Dermis microvascular lymphatic vessel endothelial cell (primary cell): ENCODE data around the gene PREPL. TPM values are rescaled to one million over a fixed set of nuclear protein-coding genes. Genes with fewer than 3 reads are reported as not detected.
A peak's percentile ranks its signal among the peaks of the same experiment; 100 is the strongest.
"Not testable (repeated sequence)": the region's sequence is repeated elsewhere in the genome, so short reads cannot be mapped to it uniquely, and the experiment has no call there.

Experiments used
- DNase-seq, 2 donors: peaks; one replicate each; pipeline versions ENCODE4 v3.0.0 to v3.0.0-alpha.2; 2010; ENCODE audit warnings: low read depth in 2 of 2
- total RNA-seq: library from RNA; depleted of rRNA; stranded (reverse); fragments of >200 nt; gene quantifications from 2 replicates; pipeline ENCODE4 v1.2.1, GENCODE V29; 2014

The PREPL gene
- 11.4 and 12.0 TPM in 2 replicates for total RNA-seq

DNA sequence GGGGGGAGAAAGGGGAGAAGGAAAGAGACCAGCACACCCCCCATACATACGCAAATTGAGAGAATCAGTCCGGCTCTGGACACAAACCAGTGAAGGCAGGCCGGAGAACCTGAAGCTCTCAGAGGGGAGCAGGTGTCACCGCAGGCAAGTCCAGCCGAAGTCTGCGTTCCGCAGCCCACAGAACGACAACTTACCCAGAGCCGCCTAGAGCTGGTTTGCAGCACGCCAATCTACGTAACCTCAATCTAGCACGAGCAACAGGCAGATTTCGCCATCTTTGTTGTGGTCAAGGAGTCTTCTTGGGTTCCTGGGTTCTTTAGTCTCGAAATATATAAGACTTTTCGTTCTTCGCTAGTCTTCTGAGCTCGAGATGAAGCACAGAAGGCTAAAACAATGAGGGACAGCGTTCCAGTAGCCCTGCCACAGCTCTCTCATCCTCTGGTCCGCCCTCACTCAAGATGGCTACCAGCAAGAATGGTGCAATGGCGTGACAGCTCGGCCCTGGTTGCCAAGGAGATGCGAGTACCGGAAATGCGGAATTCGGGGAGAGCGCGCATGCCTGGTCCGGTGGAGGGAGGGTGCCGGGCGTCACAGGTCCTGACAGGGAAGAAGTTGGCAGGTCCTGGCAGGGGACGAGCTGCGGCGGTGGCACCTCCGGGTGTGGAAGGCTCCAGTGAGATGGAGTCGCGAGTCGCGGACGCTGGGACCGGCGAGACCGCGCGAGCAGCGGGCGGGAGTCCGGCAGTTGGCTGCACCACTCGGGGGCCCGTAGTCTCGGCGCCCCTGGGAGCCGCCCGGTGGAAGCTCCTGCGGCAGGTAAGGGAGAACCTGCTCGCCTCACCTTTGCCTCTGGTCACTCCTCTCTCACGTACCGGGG, at the start of gene PREPL, which contains the start of gene CAMKMT:
Gene PREPL, minus strand, starts transcription at position 165 of the 877 bp plus-strand sequence. CDS start 15,152 bp downstream, outside the sequence.
Gene CAMKMT, plus strand, starts transcription at position 618 of the 877 bp plus-strand sequence.
- DNase-seq: peak; percentile 96 to 98

- no peak for DNase-seq
These were observed 37.1 kb upstream of the PREPL start for GRCh38 chr2:44398243-44398897.

GRCh38 chr2:44397447-44398175, 36.3 kb upstream of the PREPL start:
- DNase-seq: no peak

GRCh38 chr2:44392338-44392943, 31.1 kb upstream of the PREPL start:
- peak; percentile 12 to 40 for DNase-seq

- DNase-seq: peak in 1 of 2 donors; percentile 0
These were observed 28.6 kb upstream of the PREPL start for GRCh38 chr2:44389895-44390294.

- DNase-seq: no peak
These were observed 27.6 kb upstream of the PREPL start for GRCh38 chr2:44388877-44389276.

GRCh38 chr2:44385226-44385625, 23.9 kb upstream of the PREPL start:
- not testable (repeated sequence) for DNase-seq

GRCh38 chr2:44377486-44377885, 16.2 kb upstream of the PREPL start:
- no peak for DNase-seq

GRCh38 chr2:44372246-44372645, 11.0 kb upstream of the PREPL start:
- no peak for DNase-seq

- no peak for DNase-seq
These were observed 10.2 kb upstream of the PREPL start for GRCh38 chr2:44371445-44371844.

- DNase-seq: no peak
These were observed 8.1 kb upstream of the PREPL start for GRCh38 chr2:44369392-44369791.

DNA sequence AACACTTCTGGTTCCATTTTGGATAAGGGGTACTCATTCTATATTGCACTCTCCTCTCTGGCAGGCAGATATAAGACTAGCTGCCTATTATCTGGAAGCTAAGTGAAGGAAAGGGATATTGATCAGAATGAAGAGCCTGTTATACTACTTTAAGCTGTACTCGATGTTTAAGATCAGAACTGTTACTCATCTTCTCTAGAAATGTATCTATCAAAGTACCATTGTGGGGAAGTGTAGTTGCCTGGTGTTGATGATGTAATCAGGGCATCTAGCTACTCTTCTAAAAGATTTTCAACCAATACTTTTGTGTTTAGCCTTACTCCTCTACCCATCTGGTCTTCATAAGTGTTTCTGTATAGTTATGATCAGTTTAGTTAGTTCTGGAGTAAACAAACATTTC, 6.3 kb upstream of the PREPL start:
- DNase-seq: no peak

DNA sequence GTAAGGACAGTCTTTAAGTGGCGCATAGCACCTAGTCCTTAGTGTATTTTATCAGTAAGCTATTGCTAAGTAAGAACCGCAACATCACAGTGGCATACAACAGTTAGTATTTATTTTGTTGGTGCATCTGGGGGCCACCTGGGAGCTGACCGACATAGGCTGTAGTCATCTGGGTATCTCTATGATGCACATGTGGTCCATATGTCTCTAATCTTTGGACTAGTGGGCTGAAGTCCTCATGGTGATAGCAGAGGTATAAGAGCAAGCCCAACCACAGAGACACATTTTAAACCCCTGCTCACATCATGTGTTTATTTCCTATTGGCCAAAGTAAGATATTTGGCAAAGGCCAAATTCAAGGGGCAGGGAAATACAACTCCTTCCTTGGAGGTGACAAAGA, 3.3 kb upstream of the PREPL start:
- DNase-seq: no peak

- peak in 1 of 2 donors; percentile 42 for DNase-seq
These were observed 1.1 kb upstream of the PREPL start for GRCh38 chr2:44362207-44363015.

DNA sequence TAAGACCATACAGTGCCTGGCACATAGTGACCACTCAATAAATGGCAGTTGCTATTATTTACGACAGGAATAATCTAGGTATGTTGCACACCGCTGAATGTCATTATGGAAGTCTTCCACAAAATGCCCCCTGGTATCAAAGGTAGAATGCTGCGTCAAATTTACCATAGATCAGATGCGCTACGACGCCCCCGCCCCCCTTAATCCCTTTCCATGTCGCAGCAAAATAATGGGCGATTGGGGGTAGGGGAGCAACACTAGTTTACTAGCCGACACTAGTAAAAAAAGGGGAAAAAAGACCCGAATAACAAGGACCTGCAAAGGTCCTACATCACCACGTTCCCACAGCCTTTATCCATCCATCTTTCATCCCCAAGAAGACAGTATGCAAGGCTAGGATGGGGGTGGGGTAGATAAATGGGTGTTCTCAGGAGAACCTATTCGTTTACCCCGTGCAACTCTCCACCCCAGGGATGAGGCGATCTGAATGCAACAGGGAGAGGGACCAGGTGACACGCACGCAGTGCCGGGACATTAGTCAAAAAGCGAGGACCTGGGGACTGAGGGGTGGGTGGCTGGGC, 455 bp downstream of the PREPL start:
- DNase-seq: no peak

- DNase-seq: peak in 1 of 2 donors; percentile 80
These were observed 2.8 kb downstream of the PREPL start for GRCh38 chr2:44358503-44358902.

- no peak for DNase-seq
These were observed 6.5 kb downstream of the PREPL start for GRCh38 chr2:44354761-44355160.

DNA sequence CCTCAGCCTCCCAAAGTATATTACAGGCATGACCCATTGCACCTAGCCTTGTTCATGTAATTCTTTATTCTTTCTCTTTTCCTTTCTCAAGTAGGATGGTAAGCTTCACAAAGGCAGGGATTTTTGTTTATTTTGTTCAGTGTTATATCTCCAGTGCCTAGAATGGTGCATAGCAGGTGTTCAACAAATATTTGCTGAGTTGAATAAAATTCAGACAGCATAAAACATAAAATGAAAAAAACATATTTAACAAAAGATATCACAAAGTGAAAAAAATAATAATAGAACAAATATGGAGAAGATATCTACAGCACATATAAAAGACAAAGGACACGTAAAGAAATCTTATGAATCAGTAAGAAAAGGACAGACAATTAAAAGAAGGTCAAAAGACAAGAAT, 8.8 kb downstream of the PREPL start:
- DNase-seq: no peak

- no peak for DNase-seq
These were observed 9.6 kb downstream of the PREPL start for GRCh38 chr2:44351676-44352075.

GRCh38 chr2:44351088-44351487, 10.2 kb downstream of the PREPL start:
- no peak for DNase-seq
